Ascending aorta (tissue), 2 donors: ENCODE measurements around the gene TTLL13. TPM values are rescaled to one million over a fixed set of nuclear protein-coding genes. Genes with fewer than 3 reads are reported as not detected.
A peak's percentile ranks its signal among the peaks of the same experiment; 100 is the strongest.

ENCODE experiments used
- DNase-seq, 2 donors: peaks; one replicate each; pipeline ENCODE4 v3.0.0-alpha.2; 2019; ENCODE audit warnings: low spot score in 2 of 2
- H3K27ac ChIP-seq, 2 donors: fragments of 200-600 bp; sonication (generic); one replicate each; pipeline ENCODE4 v1.5.1; 2016 to 2017; ENCODE audit warnings: mild to moderate bottlenecking in 1 of 2
- H3K27me3 ChIP-seq: fragments of 200-600 bp; sonication (generic); one replicate; pipeline ENCODE4 v1.5.1; 2017
- H3K36me3 ChIP-seq, 2 donors: fragments of 200-600 bp; sonication (generic); one replicate each; pipeline ENCODE4 v1.5.1; 2016
- H3K4me1 ChIP-seq, 2 donors: fragments of 200-600 bp; sonication (generic); one replicate each; pipeline ENCODE4 v1.5.1; 2016 to 2017; ENCODE audit warnings: mild to moderate bottlenecking in 1 of 2
- H3K4me3 ChIP-seq, 2 donors: fragments of 200-600 bp; sonication (generic); one replicate each; pipeline ENCODE4 v1.5.1; 2016 to 2017; ENCODE audit warnings: mild to moderate bottlenecking in 1 of 2
- H3K9me3 ChIP-seq, 2 donors: fragments of 200-600 bp; sonication (generic); one replicate each; pipeline ENCODE4 v1.5.1; 2016
- intact Hi-C: fragments of 100-400 bp; cut with DNase I; formaldehyde crosslinking; loops from one replicate; pipeline ENCODE4 v1.15.1; 2023
- total RNA-seq: library from RNA; depleted of rRNA; stranded (reverse); fragments of >200 nt; gene quantifications from one replicate; pipeline ENCODE4 v1.1.0, GENCODE V29; 2016
- TF ChIP-seq, protein P1 (sequence below), 3 experiments: fragments of 200-600 bp in 2 of 3; fragments of 450-650 bp in 1 of 3; sonication (generic) in 2 of 3; IDR thresholded peaks; one replicate each; pipeline ENCODE4 v1.5.1; 2016 to 2019; ENCODE audit warnings: antibody characterized with exemption in 3 of 3, mild to moderate bottlenecking in 1 of 3, moderate library complexity in 1 of 3

The TTLL13 gene
- total RNA-seq, 1 donor from 2014 or later: not detected

DNA sequence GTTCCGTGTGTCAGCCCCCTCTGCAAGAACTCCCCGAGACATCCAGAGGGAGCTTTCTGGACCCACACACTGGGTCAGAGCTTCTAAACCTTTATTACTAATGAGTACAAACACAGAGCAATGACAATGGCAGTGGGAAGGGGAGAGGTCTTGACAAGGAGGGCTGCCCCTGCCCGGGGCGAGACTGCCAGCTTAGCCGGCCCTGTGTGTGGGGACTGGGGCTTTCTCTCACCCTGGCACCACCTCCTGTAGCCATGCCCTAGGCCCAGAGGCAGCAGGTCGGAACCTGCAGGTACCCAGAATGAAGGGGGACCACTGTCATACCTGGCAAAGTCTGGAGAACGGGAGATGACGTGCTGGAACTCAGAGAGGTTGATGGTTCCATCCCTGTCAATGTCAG, 18.7 kb upstream of the TTLL13 start:
- intact Hi-C loops: loop anchor here (10.0 kb wide), 2 partner anchors 226 to 566 kb away; partner anchors contain the start of gene ZNF710
- no peak overlapping the region for H3K27ac ChIP-seq
- H3K4me1 ChIP-seq: peaks cover 0 to 22% of the 10 kb centered on the region in 2 donors
- no peak overlapping the region for H3K4me3 ChIP-seq
- peaks cover 34 to 44% of the 10 kb centered on the region in 2 donors for H3K36me3 ChIP-seq
- no peak for DNase-seq
- H3K27me3 ChIP-seq: no peaks in the 10 kb centered on the region
- TF ChIP-seq, protein P1, sequence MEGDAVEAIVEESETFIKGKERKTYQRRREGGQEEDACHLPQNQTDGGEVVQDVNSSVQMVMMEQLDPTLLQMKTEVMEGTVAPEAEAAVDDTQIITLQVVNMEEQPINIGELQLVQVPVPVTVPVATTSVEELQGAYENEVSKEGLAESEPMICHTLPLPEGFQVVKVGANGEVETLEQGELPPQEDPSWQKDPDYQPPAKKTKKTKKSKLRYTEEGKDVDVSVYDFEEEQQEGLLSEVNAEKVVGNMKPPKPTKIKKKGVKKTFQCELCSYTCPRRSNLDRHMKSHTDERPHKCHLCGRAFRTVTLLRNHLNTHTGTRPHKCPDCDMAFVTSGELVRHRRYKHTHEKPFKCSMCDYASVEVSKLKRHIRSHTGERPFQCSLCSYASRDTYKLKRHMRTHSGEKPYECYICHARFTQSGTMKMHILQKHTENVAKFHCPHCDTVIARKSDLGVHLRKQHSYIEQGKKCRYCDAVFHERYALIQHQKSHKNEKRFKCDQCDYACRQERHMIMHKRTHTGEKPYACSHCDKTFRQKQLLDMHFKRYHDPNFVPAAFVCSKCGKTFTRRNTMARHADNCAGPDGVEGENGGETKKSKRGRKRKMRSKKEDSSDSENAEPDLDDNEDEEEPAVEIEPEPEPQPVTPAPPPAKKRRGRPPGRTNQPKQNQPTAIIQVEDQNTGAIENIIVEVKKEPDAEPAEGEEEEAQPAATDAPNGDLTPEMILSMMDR (IDR thresholded peaks at IDR 0.05): no peak
- no peaks in the 10 kb centered on the region for H3K9me3 ChIP-seq

DNA sequence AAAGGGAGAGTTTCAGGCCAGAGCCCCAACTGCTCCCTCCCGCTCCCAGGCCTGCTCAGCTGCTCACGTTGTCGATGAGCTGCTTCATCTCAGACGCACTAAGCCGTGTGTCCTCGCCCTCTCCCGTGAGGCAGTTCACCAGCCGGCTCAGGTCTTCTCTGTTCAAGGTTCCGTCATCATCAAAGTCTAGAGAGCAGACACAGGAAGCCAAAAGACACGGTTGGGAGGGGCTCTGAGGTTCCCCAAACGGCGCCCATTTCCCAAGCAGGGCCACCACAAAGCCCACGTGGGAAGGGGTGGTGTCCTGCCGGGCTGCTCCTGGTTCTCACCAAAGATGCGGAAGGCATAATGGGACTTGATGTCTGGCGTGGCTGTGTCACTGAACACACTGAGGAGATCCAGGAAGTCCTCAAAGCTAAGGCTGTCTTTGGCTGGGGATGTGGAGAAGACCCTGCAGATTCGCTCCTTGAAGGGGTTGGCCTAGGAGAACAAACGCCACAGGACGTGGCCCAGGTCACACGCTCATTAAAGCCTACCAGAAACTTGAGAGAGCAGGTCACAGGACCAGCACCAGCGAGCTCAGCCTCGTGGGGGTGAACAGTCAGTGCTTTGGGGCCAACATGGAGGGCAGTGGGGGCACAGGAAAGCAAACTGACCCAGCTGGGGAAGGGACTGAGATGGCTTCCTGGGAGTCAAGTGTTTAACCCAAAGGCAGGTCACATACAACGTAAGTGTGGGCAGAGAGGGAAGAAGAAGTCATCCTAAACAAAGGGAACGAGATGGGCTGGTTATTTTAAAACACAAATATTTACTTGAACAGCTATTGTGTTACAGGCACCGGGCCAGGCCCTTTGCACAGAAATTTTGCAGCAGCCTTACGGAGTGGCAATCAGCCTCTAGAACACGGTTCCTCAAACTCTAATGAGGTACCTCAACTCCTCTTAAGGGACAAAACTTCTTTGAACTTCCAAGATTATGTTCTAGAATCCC, 18.0 kb upstream of the TTLL13 start:
- Histone ChIP-seq H3K4me1 (peaks cover 0 to 22% of the 10 kb centered on the region in 2 donors), H3K36me3 (peaks cover 33 to 43% of the 10 kb centered on the region in 2 donors), H3K27me3 (no peaks in the 10 kb centered on the region), H3K27ac (no peak overlapping the region), H3K4me3 (no peak overlapping the region), H3K9me3 (no peaks in the 10 kb centered on the region)
- intact Hi-C loops: loop anchor here (10.0 kb wide), 2 partner anchors 227 to 567 kb away; partner anchors contain the start of gene ZNF710
- peak in 1 of 2 donors; percentile 40 for DNase-seq
- TF ChIP-seq, protein P1 (IDR thresholded peaks at IDR 0.05): no peak

DNA sequence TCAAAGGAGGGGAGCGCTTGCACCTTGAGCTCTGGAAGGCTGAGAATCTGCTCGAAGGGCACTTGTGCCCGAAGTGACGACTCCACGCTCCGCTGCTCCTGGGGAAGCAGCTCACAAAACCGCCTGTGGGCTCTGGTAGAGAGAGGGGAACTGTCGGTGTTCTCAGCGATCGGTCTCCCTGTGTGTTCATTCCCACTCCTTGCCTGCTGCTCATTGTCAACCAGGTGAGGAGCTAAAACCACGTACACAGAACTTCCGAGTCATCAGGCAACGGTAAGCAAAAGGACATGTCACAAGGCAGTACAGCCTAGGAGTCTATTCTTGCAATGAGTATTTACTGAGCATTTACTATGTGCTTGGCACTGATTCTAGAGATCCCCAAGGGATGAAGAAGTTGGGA, 17.2 kb upstream of the TTLL13 start:
- DNase-seq: no peak
- H3K4me1 ChIP-seq: peaks cover 0 to 22% of the 10 kb centered on the region in 2 donors
- H3K36me3 ChIP-seq: peaks cover 32 to 43% of the 10 kb centered on the region in 2 donors
- H3K27me3 ChIP-seq: no peaks in the 10 kb centered on the region
- H3K4me3 ChIP-seq: peak overlapping the region; percentile 6 to 91
- no peaks in the 10 kb centered on the region for H3K9me3 ChIP-seq
- intact Hi-C loops: loop anchor here (10.0 kb wide), 2 partner anchors 227 to 567 kb away; partner anchors contain the start of gene ZNF710
- H3K27ac ChIP-seq: no peak overlapping the region
- TF ChIP-seq, protein P1 (IDR thresholded peaks at IDR 0.05): no peak

DNA sequence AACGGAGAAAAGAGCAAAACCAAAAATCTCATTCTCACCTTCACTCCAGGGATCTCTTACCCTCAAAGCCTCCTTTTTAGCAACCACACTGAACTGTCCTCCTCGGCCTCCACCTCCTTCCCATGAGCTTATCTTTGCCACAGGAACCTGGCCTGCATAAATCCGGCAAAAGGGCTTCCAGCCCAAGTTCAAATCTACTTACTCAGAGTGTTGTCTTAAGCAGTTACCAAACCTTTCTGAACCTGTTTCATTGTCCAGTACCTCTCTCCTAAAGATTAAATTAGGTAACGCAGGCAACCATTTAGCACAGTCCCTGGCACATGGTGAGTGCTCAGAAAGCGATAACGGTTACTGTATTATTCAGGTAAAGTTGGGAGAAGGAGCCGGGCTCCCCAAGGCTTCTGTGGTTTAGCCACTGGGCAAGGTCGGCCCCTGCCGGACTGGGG, 16.4 kb upstream of the TTLL13 start:
- intact Hi-C loops: loop anchor here (1.0 to 10.0 kb wide), 4 partner anchors 131 to 568 kb away; partner anchors contain the start of genes IDH2 and ZNF710
- Histone ChIP-seq H3K4me1 (peaks cover 0 to 22% of the 10 kb centered on the region in 2 donors), H3K27ac (peak overlapping the region; percentile 95 to 96), H3K9me3 (no peaks in the 10 kb centered on the region), H3K4me3 (peak overlapping the region; percentile 91 to 92), H3K36me3 (peaks cover 24 to 46% of the 10 kb centered on the region in 2 donors), H3K27me3 (no peaks in the 10 kb centered on the region)
- TF ChIP-seq, protein P1 (IDR thresholded peaks at IDR 0.05): peak in 2 of 3 experiments; percentile 37 to 40
- DNase-seq: no peak

DNA sequence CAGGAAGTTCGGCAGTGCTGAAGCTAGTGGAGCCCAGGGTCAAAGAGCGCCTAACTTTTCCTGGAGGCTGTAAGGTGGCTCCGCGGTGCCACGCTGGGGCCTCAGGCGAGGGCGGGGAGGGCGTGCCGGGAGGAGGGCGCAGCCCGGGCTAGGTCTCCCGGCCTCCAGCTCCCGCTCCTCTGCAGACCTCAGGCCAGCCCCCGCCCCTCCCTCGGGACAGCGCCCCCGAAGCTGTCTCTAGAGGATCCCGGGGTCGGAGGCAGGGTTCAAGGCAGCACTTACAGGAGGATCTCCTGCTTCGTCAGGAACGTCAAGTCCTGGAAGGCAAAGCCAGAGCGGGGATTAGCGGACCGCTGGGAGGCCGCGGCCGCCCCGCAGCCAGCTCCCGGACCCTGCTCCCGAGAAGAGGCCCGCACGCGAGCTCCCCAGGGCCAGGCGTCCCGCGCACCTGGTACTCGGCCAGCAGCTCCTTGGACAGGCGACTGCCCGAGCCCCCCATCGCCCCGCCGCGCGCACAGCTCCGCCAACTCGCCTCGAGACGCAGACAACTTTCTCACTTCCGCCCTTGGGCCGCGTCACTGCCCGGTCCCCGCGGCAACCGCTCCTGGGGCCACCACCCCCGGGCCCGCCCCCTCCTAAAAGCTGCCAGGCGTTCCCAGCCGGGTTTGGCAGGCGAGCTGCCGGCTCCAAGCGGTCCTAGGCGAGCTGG, 15.8 kb upstream of the TTLL13 start, which contains the start of gene CIB1:
Gene CIB1, minus strand, starts transcription at position 555 of the 709 bp plus-strand sequence. Its CDS starts 56 bp downstream, at position 499.
- Histone ChIP-seq H3K9me3 (no peaks in the 10 kb centered on the region), H3K27me3 (no peaks in the 10 kb centered on the region), H3K36me3 (peaks cover 20 to 46% of the 10 kb centered on the region in 2 donors), H3K4me3 (peak within 1 kb of the TSS; percentile 91 to 92), H3K27ac (peak within 1 kb of the TSS; percentile 95 to 96), H3K4me1 (peaks cover 0 to 22% of the 10 kb centered on the region in 2 donors)
- intact Hi-C loops: loop anchor here (1.0 to 10.0 kb wide), 7 partner anchors 16 to 569 kb away; partner anchors contain the start of genes IDH2, NGRN, TTLL13 and ZNF710
- TF ChIP-seq, protein P1 (IDR thresholded peaks at IDR 0.05): peak in 1 of 3 experiments; percentile 32
- DNase-seq: peak; percentile 91 to 98
